GM12892 (cell line): ENCODE data around the gene KCNQ5.

ENCODE experiments used
- POLR2A ChIP-seq: IDR thresholded peaks from 2 replicates; pipeline ENCODE4 v1.6.1; 2011; ENCODE audit warnings: low read depth, low read length, control low read depth
- POLR2AphosphoS5 ChIP-seq: IDR thresholded peaks from 2 replicates; pipeline ENCODE4 v1.6.1; 2011; ENCODE audit warnings: low read depth, low read length, control low read depth

DNA sequence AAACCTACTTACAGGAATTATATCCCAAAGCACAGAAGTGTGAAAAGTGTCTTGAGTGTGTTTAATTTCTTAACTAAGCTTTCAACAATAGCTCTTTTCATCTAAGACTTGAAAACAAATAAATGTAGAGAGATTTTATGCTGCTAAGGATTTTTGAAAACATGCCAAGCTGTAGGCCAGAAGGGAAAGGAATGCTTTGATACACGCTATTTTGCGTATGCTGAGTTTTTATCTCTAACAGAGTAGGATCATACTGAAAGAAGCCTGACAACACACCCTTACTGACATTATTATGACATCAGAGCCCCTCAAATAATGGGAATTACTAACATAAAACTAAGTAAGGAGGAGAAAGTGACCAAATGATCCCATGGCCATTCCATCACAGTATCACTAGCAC, 338.0 kb downstream of the KCNQ5 start:
- TF ChIP-seq POLR2A (no peak), POLR2AphosphoS5 (no peak)
